ENCODE data around the gene WDR64. TPM values are rescaled to one million over a fixed set of nuclear protein-coding genes. Genes with fewer than 3 reads are reported as not detected.

Gene WDR64
- total and polyA plus RNA-seq, 2 of the 4 experiments (the other 2 are of a cell fraction), result not detected

GRCh38 chr1:241733899-241734298 is 81.8 kb downstream of the WDR64 start:
- BruUV-seq (replicated peaks), result no TSS peak
- Histone ChIP-seq H3K4ac (ENCODE audit: low read depth, low read length) (no peak overlapping the region), H4K91ac (ENCODE audit: insufficient read depth, low read depth, low read length) (no peak overlapping the region), H3K27me3 (ENCODE audit: control insufficient read depth, insufficient read depth, low read length) (peaks cover 4% of the 10 kb centered on the region; the same call in 1 of the 2 replicates), H2BK5ac (ENCODE audit: low read depth, low read length, poor library complexity, severe bottlenecking) (no peak overlapping the region), H3K23ac (ENCODE audit: low read depth, low read length) (no peak overlapping the region), H3K4me3 (ENCODE audit: insufficient read depth, low read depth, low read length) (no peak overlapping the region), H2BK20ac (ENCODE audit: low read depth, low read length) (no peak overlapping the region), H3K9ac (ENCODE audit: low read depth, low read length) (no peak overlapping the region), H2BK120ac (ENCODE audit: low read depth, low read length) (no peak overlapping the region), H3K79me1 (ENCODE audit: low read depth in 1 of 2, low read length in 2 of 2) (no peaks in the 10 kb centered on the region), H4K8ac (ENCODE audit: low read depth in 2 of 2, low read length in 2 of 2) (no peak overlapping the region), H4K5ac (ENCODE audit: low read depth, low read length) (no peak overlapping the region), H2BK15ac (ENCODE audit: low read depth, low read length) (no peak overlapping the region), H3K36me3 (ENCODE audit: control insufficient read depth, insufficient read depth, low read length) (no peaks in the 10 kb centered on the region), H3K14ac (replicated peaks; ENCODE audit: low read depth, low read length) (no peak overlapping the region), H2AK9ac (replicated peaks; ENCODE audit: low read depth, low read length, poor library complexity) (no peak overlapping the region), H3K56ac (ENCODE audit: extremely low read depth, insufficient read depth, low read length) (no peak overlapping the region), H3K27ac (ENCODE audit: insufficient read depth, low read length) (no peak overlapping the region), H3K9me3 (ENCODE audit: control insufficient read depth, insufficient read depth, low read length) (no peaks in the 10 kb centered on the region), H3K4me2 (ENCODE audit: low read depth, low read length) (no peak overlapping the region), H4K20me1 (ENCODE audit: insufficient read depth, low read length) (no peaks in the 10 kb centered on the region), H3K4me1 (ENCODE audit: control insufficient read depth, insufficient read depth, low read length) (no peaks in the 10 kb centered on the region), H2AK5ac (ENCODE audit: low read depth, low read length) (no peak overlapping the region), H3K9me1 (ENCODE audit: insufficient read depth, low read length) (no peaks in the 10 kb centered on the region), H3K18ac (ENCODE audit: low read depth, low read length) (no peak overlapping the region), H2AFZ (replicated peaks; ENCODE audit: low read length, poor library complexity) (no peak overlapping the region)
- intact Hi-C loops (cut with micrococcal nuclease) (no loop called here), dilution Hi-C loops (cut with HindIII; ENCODE audit: low sequenced_read_pairs, unreplicated experiment) (no loop called here), in situ Hi-C loops (cut with MboI; ENCODE audit: low sequenced_read_pairs) (no loop called here)
- TF ChIP-seq CTCF (conservative IDR thresholded peaks at IDR 0.05; ENCODE audit: low read depth, low read length) (no peak), NFE2L2 (IDR thresholded peaks at IDR 0.05; ENCODE audit: low read depth, low read length) (no peak), MXI1 (IDR thresholded peaks at IDR 0.05; ENCODE audit: borderline replicate concordance, low read depth, low read length) (no peak), RFX5 (IDR thresholded peaks at IDR 0.05; ENCODE audit: low read depth, low read length) (no peak), ELK1 (IDR thresholded peaks at IDR 0.05; ENCODE audit: borderline replicate concordance, low read depth, low read length) (no peak), SMC3 (IDR thresholded peaks at IDR 0.05; ENCODE audit: low read depth, low read length) (no peak), BHLHE40 (IDR thresholded peaks at IDR 0.05; ENCODE audit: low read depth, low read length) (no peak), MAZ (IDR thresholded peaks at IDR 0.05; ENCODE audit: borderline replicate concordance, low read depth, low read length) (no peak), MAFK (IDR thresholded peaks at IDR 0.05; ENCODE audit: low read depth, low read length) (no peak), USF2 (IDR thresholded peaks at IDR 0.05; ENCODE audit: low read depth, low read length) (no peak), RCOR1 (IDR thresholded peaks at IDR 0.05; ENCODE audit: insufficient replicate concordance, low read length) (no peak), CHD1 (IDR thresholded peaks at IDR 0.05; ENCODE audit: low read depth, low read length) (no peak), CEBPB (IDR thresholded peaks at IDR 0.05; ENCODE audit: low read depth, low read length) (no peak), RAD21 (IDR thresholded peaks at IDR 0.05; ENCODE audit: low read length) (no peak), FOS (IDR thresholded peaks at IDR 0.05; ENCODE audit: low read depth, low read length) (no peak), POLR2A (IDR thresholded peaks at IDR 0.05; ENCODE audit: low read depth, low read length) (no peak)
- no peak for ATAC-seq (ENCODE audit: low read depth)
- ChIA-PET CTCF (no interaction called here), POLR2A (ENCODE audit: unreplicated experiment) (no interaction called here)
- WGBS, 2 experiments (ENCODE audit: extremely low coverage in 2 of 2, insufficient read length in 1 of 2), result no CpG with 5 or more reads among the region's 2 CpGs
- no peak for DNase-seq
